OCI-LY7 (cell line): ENCODE data around the gene PIK3AP1. TPM values are rescaled to one million over a fixed set of nuclear protein-coding genes. Genes with fewer than 3 reads are reported as not detected.

ENCODE experiments used
- BruUV-seq: library from RNA; stranded (reverse); fragments of 400-500 nt; replicated peaks from 2 replicates; lab custom pipeline; 2021; lab: Mats Ljungman, UMichigan
- CTCF ChIA-PET: fragments of 300-600 bp; sonication (Branson Sonifier 250); formaldehyde crosslinking; loops from one replicate; lab custom pipeline; 2022; ENCODE audit warnings: antibody characterized with exemption; ENCODE audit not compliant: unreplicated experiment; lab: Charles Lee
- POLR2A ChIA-PET: fragments of 300-600 bp; sonication (Branson Sonifier 250); formaldehyde crosslinking; loops from one replicate; lab custom pipeline; 2022; ENCODE audit warnings: antibody characterized with exemption; lab: Charles Lee
- DNase-seq: peaks from one replicate; pipeline ENCODE4 v3.0.0-alpha.2; 2015; ENCODE audit warnings: low spot score
- H2AFZ ChIP-seq: fragments of 200-600 bp; sonication (generic), shearing (Covaris generic); 2 replicates; pipeline ENCODE4 v1.6.1; 2014; ENCODE audit warnings: mild to moderate bottlenecking, antibody characterized with exemption, low read length, moderate library complexity
- H3K27ac ChIP-seq: fragments of 200-600 bp; sonication (generic); 2 replicates; pipeline ENCODE4 v1.5.1; 2014; ENCODE audit warnings: mixed run types, low read depth, mild to moderate bottlenecking, moderate library complexity, low read length, inconsistent platforms; ENCODE audit not compliant: poor library complexity, severe bottlenecking
- H3K36me3 ChIP-seq: fragments of 200-600 bp; sonication (generic); 2 replicates; pipeline ENCODE4 v1.6.1; 2014; ENCODE audit warnings: mild to moderate bottlenecking, antibody characterized with exemption, low read length, moderate library complexity, mixed read lengths; ENCODE audit not compliant: insufficient read depth
- H3K4me1 ChIP-seq: fragments of 200-600 bp; sonication (generic); 2 replicates; pipeline ENCODE4 v1.5.1; 2014; ENCODE audit warnings: mild to moderate bottlenecking, low read length; ENCODE audit not compliant: insufficient read depth, poor library complexity, severe bottlenecking
- H3K4me2 ChIP-seq: fragments of 200-600 bp; sonication (generic); 2 replicates; pipeline ENCODE4 v1.6.1; 2014; ENCODE audit warnings: mild to moderate bottlenecking, low read length
- H3K4me3 ChIP-seq: fragments of 200-600 bp; sonication (generic); 2 replicates; pipeline ENCODE4 v1.5.1; 2014; ENCODE audit warnings: mild to moderate bottlenecking, low read depth, low read length; ENCODE audit not compliant: poor library complexity, severe bottlenecking
- H3K79me2 ChIP-seq: fragments of 200-600 bp; sonication (generic); 2 replicates; pipeline ENCODE4 v1.6.1; 2016; ENCODE audit warnings: low read depth, mild to moderate bottlenecking, low read length, moderate library complexity, mixed read lengths; ENCODE audit not compliant: insufficient read depth
- H3K9me2 ChIP-seq: fragments of 200-600 bp; sonication (generic); 2 replicates; pipeline ENCODE4 v1.6.1; 2016; ENCODE audit warnings: mild to moderate bottlenecking, low read length, mixed read lengths; ENCODE audit not compliant: insufficient read depth
- H3K9me3 ChIP-seq: fragments of 200-600 bp; sonication (generic); 2 replicates; pipeline ENCODE4 v1.6.1; 2014; ENCODE audit warnings: mild to moderate bottlenecking, mixed run types, low read length, mixed read lengths
- H4K20me1 ChIP-seq: fragments of 200-600 bp; sonication (generic); 2 replicates; pipeline ENCODE4 v1.6.1; 2014; ENCODE audit warnings: mild to moderate bottlenecking, antibody characterized with exemption, low read length, moderate library complexity, mixed read lengths; ENCODE audit not compliant: insufficient read depth
- CTCF ChIP-seq: fragments of 200-600 bp; sonication (generic); conservative IDR thresholded peaks from 2 replicates; pipeline ENCODE4 v1.5.1; 2014; ENCODE audit warnings: mild to moderate bottlenecking, antibody characterized with exemption, low read length, moderate library complexity, mixed read lengths
- EZH2phosphoT487 ChIP-seq: fragments of 200-600 bp; sonication (generic); IDR thresholded peaks from 2 replicates; pipeline ENCODE4 v1.6.1; 2018; ENCODE audit warnings: low read depth, borderline replicate concordance, mild to moderate bottlenecking, mixed run types, antibody characterized with exemption, low read length, moderate library complexity, mixed read lengths
- intact Hi-C: fragments of 100-400 bp; cut with micrococcal nuclease; formaldehyde crosslinking; loops from one replicate; pipeline ENCODE4 v1.10.0; 2022; ENCODE audit not compliant: unreplicated experiment
- total RNA-seq, 2 experiments: library from RNA; depleted of rRNA in 1 of 2; stranded (reverse); fragments of >200 nt in 1 of 2; shearing (Covaris generic) in 1 of 2; gene quantifications; 2 replicates each; pipeline ENCODE4 v1.2.3, GENCODE V29; 2014 to 2022

The PIK3AP1 gene
- total RNA-seq, 2 experiments from 2014 or later = 132 to 140 TPM

- no peaks in the 10 kb centered on the region for H3K9me2 ChIP-seq
- POLR2A ChIA-PET = interaction anchor here (1.0 to 4.9 kb wide), 3 partner anchors 9 to 87 kb away, joined by 3 to 17 read pairs (median 3); no protein-coding TSS in a partner anchor
- H4K20me1 ChIP-seq = no peaks in the 10 kb centered on the region
These were observed 81.6 kb downstream of the PIK3AP1 start for GRCh38 chr10:96638696-96639095.

GRCh38 chr10:96638120-96638519, 82.2 kb downstream of the PIK3AP1 start:
- H3K36me3 ChIP-seq = peaks cover 91% of the 10 kb centered on the region
- H3K9me2 ChIP-seq = no peaks in the 10 kb centered on the region
- TF ChIP-seq CTCF (no peak), EZH2phosphoT487 (no peak)
- H3K4me3 ChIP-seq = no peak overlapping the region
- DNase-seq = no peak
- peaks cover 15% of the 10 kb centered on the region; the same call in 1 of the 2 replicates for H3K79me2 ChIP-seq
- BruUV-seq = no TSS peak
- no peak overlapping the region for H3K27ac ChIP-seq
- H2AFZ ChIP-seq = no peak overlapping the region
- ChIA-PET POLR2A (interaction anchor here (1.0 kb wide), 1 partner anchor 10 kb away, joined by 3 read pairs; no protein-coding TSS in a partner anchor), CTCF (no interaction called here)
- peaks cover 9% of the 10 kb centered on the region for H3K4me1 ChIP-seq
- no peaks in the 10 kb centered on the region for H4K20me1 ChIP-seq
- intact Hi-C loops = no loop called here
- no peak overlapping the region for H3K4me2 ChIP-seq
- H3K9me3 ChIP-seq = no peaks in the 10 kb centered on the region

More at GRCh38 chr10:96638696-96639095, 81.6 kb downstream of the PIK3AP1 start:
- Histone ChIP-seq H3K36me3 (peaks cover 91% of the 10 kb centered on the region), H2AFZ (no peak overlapping the region), H3K4me2 (no peak overlapping the region), H3K4me1 (peaks cover 9% of the 10 kb centered on the region), H3K79me2 (peaks cover 15% of the 10 kb centered on the region; the same call in 1 of the 2 replicates), H3K27ac (no peak overlapping the region), H3K4me3 (no peak overlapping the region), H3K9me3 (no peaks in the 10 kb centered on the region)
- CTCF ChIA-PET = no interaction called here
- intact Hi-C loops = no loop called here
- BruUV-seq = no TSS peak
- no peak for TF ChIP-seq CTCF
- no peak for TF ChIP-seq EZH2phosphoT487
- no peak for DNase-seq

GRCh38 chr10:96637709-96638108, 82.6 kb downstream of the PIK3AP1 start:
- H4K20me1 ChIP-seq = no peaks in the 10 kb centered on the region
- no peaks in the 10 kb centered on the region for H3K9me3 ChIP-seq
- BruUV-seq = no TSS peak
- ChIA-PET CTCF (no interaction called here), POLR2A (interaction anchor here (1.0 kb wide), 1 partner anchor 10 kb away, joined by 3 read pairs; no protein-coding TSS in a partner anchor)
- H3K9me2 ChIP-seq = no peaks in the 10 kb centered on the region
- H3K27ac ChIP-seq = no peak overlapping the region
- no peak overlapping the region for H2AFZ ChIP-seq
- no peak overlapping the region for H3K4me3 ChIP-seq
- H3K36me3 ChIP-seq = peaks cover 91% of the 10 kb centered on the region
- TF ChIP-seq EZH2phosphoT487 (no peak), CTCF (no peak)
- DNase-seq = no peak
- peaks cover 9% of the 10 kb centered on the region for H3K4me1 ChIP-seq
- H3K4me2 ChIP-seq = no peak overlapping the region
- intact Hi-C loops = no loop called here
- H3K79me2 ChIP-seq = peaks cover 15% of the 10 kb centered on the region; the same call in 1 of the 2 replicates
